AML-193 (cell line): ENCODE measurements around the gene BHLHA15.

ENCODE experiments used
- DNase-seq, 2 experiments: peaks; one replicate each; lab custom pipeline; 2025; lab: John Stamatoyannopoulos, UW

Gene BHLHA15

GRCh38 chr7:98187138-98187502, 24.1 kb upstream of the BHLHA15 start:
- no peak for DNase-seq

- DNase-seq: no peak
Observed at GRCh38 chr7:98189559-98189958, 21.7 kb upstream of the BHLHA15 start.

- no peak for DNase-seq
Observed at GRCh38 chr7:98191668-98192431, 19.4 kb upstream of the BHLHA15 start.

- no peak for DNase-seq
Observed at GRCh38 chr7:98192781-98193457, 18.3 kb upstream of the BHLHA15 start.

- DNase-seq: no peak
Observed at GRCh38 chr7:98193474-98194180, 17.6 kb upstream of the BHLHA15 start.

- DNase-seq: no peak
Observed at GRCh38 chr7:98194186-98194585, 17.1 kb upstream of the BHLHA15 start.

- DNase-seq: no peak
Observed at GRCh38 chr7:98194672-98195457, 16.4 kb upstream of the BHLHA15 start.

- DNase-seq: no peak
Observed at GRCh38 chr7:98196706-98197605, 14.3 kb upstream of the BHLHA15 start.

- no peak for DNase-seq
Observed at GRCh38 chr7:98199131-98199530, 12.1 kb upstream of the BHLHA15 start.

- no peak for DNase-seq
Observed at GRCh38 chr7:98200364-98200763, 10.9 kb upstream of the BHLHA15 start.

- DNase-seq: peak; percentile 79 to 84
Observed at GRCh38 chr7:98202367-98203195, 8.7 kb upstream of the BHLHA15 start.

- DNase-seq: no peak
Observed at GRCh38 chr7:98203261-98203963, 7.8 kb upstream of the BHLHA15 start.

GRCh38 chr7:98203964-98204605, 7.2 kb upstream of the BHLHA15 start:
- no peak for DNase-seq

GRCh38 chr7:98204670-98205069, 6.6 kb upstream of the BHLHA15 start:
- no peak for DNase-seq

- DNase-seq: no peak
Observed at GRCh38 chr7:98205162-98205845, 5.9 kb upstream of the BHLHA15 start.

- DNase-seq: no peak
Observed at GRCh38 chr7:98206451-98207330, 4.5 kb upstream of the BHLHA15 start.

- no peak for DNase-seq
Observed at GRCh38 chr7:98209166-98209920, 1.9 kb upstream of the BHLHA15 start.
